Chondrocyte (in vitro differentiated cells): ENCODE results near the gene ARL6IP1. TPM values are rescaled to one million over a fixed set of nuclear protein-coding genes. Genes with fewer than 3 reads are reported as not detected.

ENCODE experiments used
- DNase-seq: peaks from one replicate; pipeline ENCODE4 v3.0.0; 2021; ENCODE audit warnings: mixed read lengths, low spot score
- H3K27ac Mint-ChIP-seq: one replicate; pipeline ENCODE4 v1.8.0; 2021; ENCODE audit warnings: mild to moderate bottlenecking, moderate library complexity, mixed read lengths; ENCODE audit not compliant: unreplicated experiment
- H3K27me3 Mint-ChIP-seq: 2 replicates; pipeline ENCODE4 v1.8.0; 2021; ENCODE audit warnings: low read depth, mixed read lengths
- H3K36me3 Mint-ChIP-seq: 2 replicates; pipeline ENCODE4 v1.8.0; 2021; ENCODE audit warnings: low read depth, mixed read lengths
- H3K4me1 Mint-ChIP-seq: 2 replicates; pipeline ENCODE4 v1.8.0; 2021; ENCODE audit warnings: low read depth, mild to moderate bottlenecking, mixed read lengths
- H3K4me3 Mint-ChIP-seq: one replicate; pipeline ENCODE4 v1.8.0; 2021; ENCODE audit warnings: mild to moderate bottlenecking, moderate library complexity, mixed read lengths; ENCODE audit not compliant: unreplicated experiment
- H3K9me3 Mint-ChIP-seq: 2 replicates; pipeline ENCODE4 v1.8.0; 2021; ENCODE audit warnings: low read depth, mixed read lengths
- total RNA-seq: library from RNA; stranded (reverse); gene quantifications from 3 replicates; pipeline ENCODE4 v1.2.1, GENCODE V29; 2021
- TF ChIP-seq, protein P1 (sequence below): fragments of 200-600 bp; sonication (generic); IDR thresholded peaks from 2 replicates; pipeline ENCODE4 v1.5.0; 2021; ENCODE audit warnings: antibody characterized with exemption, mild to moderate bottlenecking, moderate library complexity

The ARL6IP1 gene
- total RNA-seq, 1 donor from 2014 or later = 72.4 TPM

DNA sequence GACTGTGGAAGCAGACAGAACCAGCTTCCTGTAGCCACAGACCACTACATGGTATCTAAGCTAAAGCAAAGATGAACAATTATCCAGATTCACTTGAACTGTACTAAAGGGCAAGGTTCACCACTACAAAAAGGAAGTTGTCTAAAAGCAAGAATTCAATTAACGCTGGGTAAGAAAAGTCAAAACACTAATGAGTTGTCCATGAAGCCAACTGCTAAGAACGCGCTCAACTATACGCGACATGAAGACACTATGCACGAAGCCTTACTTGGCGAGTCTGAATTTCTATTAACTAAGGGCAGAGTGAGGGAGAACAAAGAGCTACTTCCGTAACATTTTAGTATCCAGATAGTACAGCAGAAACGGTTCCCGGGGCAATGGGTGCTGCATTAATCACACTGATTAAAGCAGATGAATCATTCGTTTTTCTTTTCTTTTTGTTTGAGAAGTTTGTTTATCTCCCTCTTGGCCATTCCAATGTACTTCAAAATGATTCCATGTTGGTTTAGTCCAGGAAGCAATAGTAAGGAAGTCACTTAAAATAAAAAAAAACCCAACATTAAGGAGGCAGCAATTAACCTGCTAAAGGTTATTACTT, 8.4 kb downstream of the ARL6IP1 start:
- peaks cover 22% of the 10 kb centered on the region for H3K4me1 Mint-ChIP-seq
- H3K4me3 Mint-ChIP-seq = no peak overlapping the region
- peak overlapping the region; percentile 42 for H3K27ac Mint-ChIP-seq
- no peak for DNase-seq
- no peaks in the 10 kb centered on the region for H3K27me3 Mint-ChIP-seq
- no peaks in the 10 kb centered on the region for H3K9me3 Mint-ChIP-seq
- peaks cover 18% of the 10 kb centered on the region for H3K36me3 Mint-ChIP-seq
- TF ChIP-seq, protein P1, sequence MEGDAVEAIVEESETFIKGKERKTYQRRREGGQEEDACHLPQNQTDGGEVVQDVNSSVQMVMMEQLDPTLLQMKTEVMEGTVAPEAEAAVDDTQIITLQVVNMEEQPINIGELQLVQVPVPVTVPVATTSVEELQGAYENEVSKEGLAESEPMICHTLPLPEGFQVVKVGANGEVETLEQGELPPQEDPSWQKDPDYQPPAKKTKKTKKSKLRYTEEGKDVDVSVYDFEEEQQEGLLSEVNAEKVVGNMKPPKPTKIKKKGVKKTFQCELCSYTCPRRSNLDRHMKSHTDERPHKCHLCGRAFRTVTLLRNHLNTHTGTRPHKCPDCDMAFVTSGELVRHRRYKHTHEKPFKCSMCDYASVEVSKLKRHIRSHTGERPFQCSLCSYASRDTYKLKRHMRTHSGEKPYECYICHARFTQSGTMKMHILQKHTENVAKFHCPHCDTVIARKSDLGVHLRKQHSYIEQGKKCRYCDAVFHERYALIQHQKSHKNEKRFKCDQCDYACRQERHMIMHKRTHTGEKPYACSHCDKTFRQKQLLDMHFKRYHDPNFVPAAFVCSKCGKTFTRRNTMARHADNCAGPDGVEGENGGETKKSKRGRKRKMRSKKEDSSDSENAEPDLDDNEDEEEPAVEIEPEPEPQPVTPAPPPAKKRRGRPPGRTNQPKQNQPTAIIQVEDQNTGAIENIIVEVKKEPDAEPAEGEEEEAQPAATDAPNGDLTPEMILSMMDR = no peak

DNA sequence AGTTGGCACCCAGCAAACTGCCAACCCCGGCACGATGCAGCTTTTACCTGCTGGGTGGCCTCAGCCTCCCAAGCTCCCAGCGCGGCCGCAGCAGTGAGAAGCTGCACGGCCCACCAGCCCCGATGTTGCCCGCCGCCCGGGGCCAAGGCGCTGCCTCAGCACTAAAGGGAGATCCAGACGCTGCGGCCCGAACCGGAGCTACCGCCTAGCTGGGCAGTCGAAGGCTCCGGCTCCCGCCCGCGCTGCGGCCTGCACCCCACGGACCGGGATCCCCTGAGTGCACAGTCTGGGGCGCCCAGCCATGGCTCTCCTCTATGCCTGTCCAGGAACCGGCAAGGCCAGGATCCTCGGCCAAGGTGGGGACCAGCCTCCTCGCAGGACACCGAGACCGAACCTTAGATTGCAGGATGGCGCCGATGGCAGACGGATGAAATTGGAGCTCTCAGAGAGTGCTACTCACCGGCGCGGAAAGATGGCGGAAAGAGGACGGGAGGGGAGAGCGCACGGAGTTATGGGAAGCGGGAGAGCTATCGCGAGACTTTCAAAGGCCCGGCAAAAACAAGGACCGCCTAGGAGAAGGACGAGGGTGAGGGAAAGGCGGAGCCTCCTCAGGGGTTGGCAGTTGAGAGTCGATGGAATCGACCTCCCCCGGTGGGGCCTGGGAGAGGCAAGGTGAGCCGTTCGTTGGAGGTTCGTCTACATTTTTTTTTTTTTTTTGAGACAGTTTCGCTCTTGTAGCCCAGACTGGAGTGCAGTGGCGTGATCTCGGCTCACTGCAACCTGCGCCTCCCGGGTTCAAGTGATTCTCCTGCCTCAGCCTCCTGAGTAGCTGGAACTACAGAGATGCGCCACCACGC, 11.3 kb downstream of the ARL6IP1 start, which contains the start of gene RPS15A:
Gene RPS15A, minus strand, starts transcription at position 485 of the 857 bp plus-strand sequence. CDS start 1,221 bp downstream, outside the sequence.
- Mint-ChIP-seq H3K4me3 (peak within 1 kb of the TSS; percentile 96), H3K9me3 (no peaks in the 10 kb centered on the region), H3K27ac (peak within 1 kb of the TSS; percentile 94), H3K27me3 (no peaks in the 10 kb centered on the region), H3K4me1 (peaks cover 49% of the 10 kb centered on the region), H3K36me3 (peaks cover 34% of the 10 kb centered on the region)
- peak; percentile 97 for DNase-seq
- TF ChIP-seq, protein P1 = peak; percentile 11

DNA sequence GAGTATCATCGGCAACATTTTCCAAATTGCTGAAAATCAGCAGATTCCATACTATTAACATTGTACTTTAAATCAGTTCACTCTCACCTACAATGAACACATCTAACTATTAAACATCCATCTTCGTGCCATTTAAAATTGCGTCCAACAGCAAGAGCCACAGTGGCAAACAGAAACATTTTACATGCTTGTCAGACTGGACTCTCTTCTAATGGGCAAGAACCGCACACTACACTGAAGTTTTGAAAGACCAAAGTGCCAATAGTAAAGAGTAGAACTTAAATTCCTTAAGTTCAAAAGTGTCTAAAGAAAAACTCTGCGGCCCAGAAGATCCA, 11.9 kb downstream of the ARL6IP1 start:
- DNase-seq = no peak
- Mint-ChIP-seq H3K27me3 (no peaks in the 10 kb centered on the region), H3K4me3 (peak overlapping the region; percentile 96), H3K9me3 (no peaks in the 10 kb centered on the region), H3K4me1 (peaks cover 54% of the 10 kb centered on the region), H3K27ac (peak overlapping the region; percentile 94), H3K36me3 (peaks cover 38% of the 10 kb centered on the region)
- TF ChIP-seq, protein P1 = no peak

DNA sequence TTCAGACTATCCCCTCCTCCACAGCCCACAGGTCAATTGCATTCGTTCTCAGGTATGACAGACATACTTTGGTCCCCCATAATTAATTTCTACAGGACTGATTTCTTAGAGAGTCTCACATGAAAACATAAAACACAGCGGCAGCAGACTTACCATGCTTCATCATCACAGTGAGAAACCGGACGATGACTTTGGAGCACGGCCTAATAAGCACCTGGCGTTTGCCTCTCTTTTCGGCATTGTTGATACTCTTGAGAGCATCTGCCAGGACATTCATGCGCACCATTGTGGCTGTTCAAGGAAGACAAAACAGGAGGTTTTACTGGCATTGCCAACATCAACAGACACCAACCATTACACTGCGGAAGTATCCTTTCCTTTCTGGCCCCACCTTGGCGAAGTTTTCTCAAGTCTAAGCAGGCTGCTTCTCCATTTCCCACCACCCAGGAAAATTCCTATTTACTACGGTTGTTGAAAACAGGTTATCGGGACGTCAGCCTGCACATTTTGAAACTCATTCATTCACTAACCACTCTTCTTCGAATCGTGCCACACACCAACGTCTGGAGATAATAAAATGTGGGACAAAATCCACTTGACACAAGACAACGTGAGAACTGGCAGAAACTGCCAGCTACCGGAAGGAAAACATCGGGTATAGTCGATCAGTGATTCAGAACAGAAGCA, 12.4 kb downstream of the ARL6IP1 start:
- no peak for DNase-seq
- Mint-ChIP-seq H3K27me3 (no peaks in the 10 kb centered on the region), H3K36me3 (peaks cover 37% of the 10 kb centered on the region), H3K27ac (peak overlapping the region; percentile 94), H3K4me1 (peaks cover 54% of the 10 kb centered on the region), H3K4me3 (peak overlapping the region; percentile 96), H3K9me3 (no peaks in the 10 kb centered on the region)
- TF ChIP-seq, protein P1 = no peak

DNA sequence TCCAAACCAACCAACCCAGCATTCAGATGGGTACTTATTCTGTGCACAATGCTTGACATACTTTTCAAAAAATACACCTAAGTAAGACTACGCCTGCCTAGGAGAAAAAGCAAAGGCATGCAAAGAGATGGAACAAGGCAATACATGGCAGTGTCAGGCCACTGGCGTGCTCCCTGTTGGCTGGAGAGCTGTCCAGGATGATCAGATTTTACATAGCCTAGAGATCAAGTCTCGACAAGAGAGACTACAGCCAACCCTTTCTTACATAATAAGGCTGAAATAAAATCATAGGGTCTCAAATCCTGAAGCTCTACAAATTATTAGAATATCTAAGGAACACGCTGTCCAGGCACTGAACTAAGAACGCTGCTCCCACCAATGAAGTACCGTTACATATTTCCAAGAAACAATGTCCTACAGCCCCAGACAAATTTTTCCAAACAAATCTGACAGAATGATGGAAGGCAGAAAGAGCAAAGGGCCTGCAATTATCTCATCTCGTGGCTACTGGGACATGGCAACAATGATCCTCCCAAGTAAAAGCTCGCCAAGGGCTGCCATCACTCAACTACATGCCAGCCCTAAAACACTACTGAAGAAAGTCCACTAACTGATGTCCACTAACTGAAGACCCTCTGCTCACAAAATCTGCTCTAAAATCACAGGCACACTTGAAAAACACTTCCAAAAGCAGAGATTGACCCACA, 16.3 kb downstream of the ARL6IP1 start:
- Mint-ChIP-seq H3K36me3 (peaks cover 39% of the 10 kb centered on the region), H3K4me1 (peaks cover 49% of the 10 kb centered on the region), H3K27me3 (no peaks in the 10 kb centered on the region), H3K4me3 (no peak overlapping the region), H3K27ac (peak overlapping the region; percentile 42), H3K9me3 (no peaks in the 10 kb centered on the region)
- TF ChIP-seq, protein P1 = no peak
- DNase-seq = no peak
